Activated naive CD4-positive, alpha-beta T cell treated with Interleukin-2 at 50 U/mL for 16 hours (primary cell): ENCODE data around the gene FAM43A.

Source experiments
- DNase-seq: peaks from one replicate; pipeline ENCODE4 v3.0.0-alpha.2; 2020

Gene FAM43A

GRCh38 chr3:194713299-194714136 is 27.8 kb downstream of the FAM43A start:
- DNase-seq: no peak

DNA sequence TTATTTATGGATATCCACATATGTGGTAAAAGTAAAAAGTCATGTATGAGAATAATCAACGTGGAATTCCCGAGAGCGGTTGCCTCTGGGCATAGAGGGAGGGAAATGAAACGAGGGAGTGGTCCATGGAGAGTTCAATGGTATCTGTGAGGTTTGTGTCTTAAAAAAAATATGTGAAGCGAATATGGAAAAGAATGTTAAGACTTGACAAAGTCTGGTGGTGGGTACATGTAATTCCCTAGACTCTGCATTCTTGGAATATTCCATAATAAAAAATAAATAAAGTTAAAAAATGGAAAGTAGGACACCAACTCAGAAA is 28.4 kb downstream of the FAM43A start:
- no peak for DNase-seq

DNA sequence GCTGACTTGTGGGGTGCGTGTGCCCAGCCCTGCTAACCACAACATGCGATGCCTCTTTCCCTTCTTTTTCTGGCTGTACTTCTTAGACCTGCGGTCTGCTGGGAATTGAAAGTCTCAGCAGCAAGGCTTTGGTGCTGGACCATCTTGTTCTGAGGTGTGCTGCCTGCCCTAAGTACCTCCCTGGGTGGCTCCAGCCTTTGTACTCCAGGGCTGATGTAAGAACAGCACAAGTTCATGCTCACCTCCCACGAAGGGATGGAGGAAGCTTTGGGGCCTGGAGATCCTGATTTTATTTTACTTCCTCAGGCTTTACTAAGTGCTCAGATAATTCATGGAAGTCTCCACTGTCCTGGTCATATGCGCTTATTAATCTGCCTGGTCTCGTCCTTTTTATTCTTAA is 28.9 kb downstream of the FAM43A start:
- no peak for DNase-seq

DNA sequence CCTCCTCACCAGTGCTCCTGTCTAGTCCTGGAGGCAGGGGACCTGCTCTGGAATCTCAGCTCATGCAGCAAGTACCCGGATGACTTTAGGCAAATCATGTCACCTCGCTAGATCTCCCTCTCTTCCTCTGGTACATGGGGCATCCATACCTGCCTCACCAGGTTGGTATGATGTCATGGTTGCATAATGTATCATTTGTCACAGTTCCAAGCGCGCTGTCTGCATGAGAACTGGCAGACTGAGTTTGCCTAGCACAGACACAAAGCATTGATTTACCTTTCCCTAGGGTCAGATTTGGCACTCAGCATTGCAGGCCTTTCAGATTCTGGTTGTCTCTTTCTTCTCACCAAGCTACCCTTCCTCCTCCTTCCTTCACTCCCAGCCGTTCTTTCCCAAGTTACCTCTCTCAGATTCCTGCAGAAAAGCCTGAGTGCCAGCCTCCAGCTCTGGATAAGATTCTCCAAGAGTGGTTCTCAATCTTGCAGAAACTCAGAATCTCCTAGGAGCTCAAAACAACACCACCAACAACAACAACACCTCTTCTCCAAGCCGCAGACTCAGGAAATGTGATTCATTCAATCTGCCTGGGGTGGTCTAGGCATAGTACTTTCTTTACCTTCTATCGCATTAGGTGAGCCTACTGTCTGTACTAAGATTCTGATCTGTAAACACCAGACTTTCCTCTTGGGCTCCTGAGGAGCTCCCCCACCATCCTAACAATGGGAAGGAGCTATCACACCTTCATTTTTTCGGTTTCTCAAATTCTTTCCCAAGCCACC is 29.5 kb downstream of the FAM43A start:
- DNase-seq: no peak

DNA sequence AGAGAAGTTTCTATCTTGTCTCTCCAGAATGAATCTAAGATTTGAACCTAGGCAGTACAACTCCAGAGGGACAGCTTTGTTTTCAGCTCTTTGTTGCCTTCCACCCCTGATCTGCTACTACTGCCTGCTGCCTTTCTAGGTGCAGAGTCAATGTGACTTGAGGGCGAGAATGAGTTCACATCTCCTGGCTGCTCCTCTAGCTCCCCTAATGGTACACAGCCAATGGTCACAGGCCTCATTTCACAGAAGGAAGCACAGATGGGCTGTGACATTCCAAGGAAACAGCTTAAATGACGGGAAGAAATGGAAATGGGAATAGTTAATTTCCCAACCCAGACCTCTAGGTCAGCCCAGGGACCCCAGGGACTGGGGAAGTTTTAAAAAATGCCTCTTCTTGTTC is 32.4 kb downstream of the FAM43A start:
- no peak for DNase-seq

DNA sequence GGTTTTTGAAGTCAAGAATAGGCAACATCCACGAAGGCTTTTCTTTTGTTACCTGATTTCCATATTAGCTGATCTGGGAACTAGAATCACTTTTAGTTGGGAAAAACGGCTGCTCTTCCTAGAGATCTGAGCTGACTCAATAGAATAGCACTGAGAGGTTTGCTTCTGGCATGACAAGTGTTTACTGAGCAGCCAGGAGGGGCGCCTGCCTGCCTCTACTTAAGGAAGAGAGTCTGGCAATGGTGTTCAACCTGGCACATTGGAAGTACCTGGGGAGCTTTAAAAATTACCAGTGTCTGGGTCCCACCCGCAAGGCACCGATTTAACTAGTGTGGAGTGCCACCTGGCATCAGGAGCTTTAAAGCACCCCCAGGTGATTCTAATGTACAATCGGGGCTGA is 34.4 kb downstream of the FAM43A start:
- no peak for DNase-seq

GRCh38 chr3:194723846-194724618 is 38.3 kb downstream of the FAM43A start:
- no peak for DNase-seq

DNA sequence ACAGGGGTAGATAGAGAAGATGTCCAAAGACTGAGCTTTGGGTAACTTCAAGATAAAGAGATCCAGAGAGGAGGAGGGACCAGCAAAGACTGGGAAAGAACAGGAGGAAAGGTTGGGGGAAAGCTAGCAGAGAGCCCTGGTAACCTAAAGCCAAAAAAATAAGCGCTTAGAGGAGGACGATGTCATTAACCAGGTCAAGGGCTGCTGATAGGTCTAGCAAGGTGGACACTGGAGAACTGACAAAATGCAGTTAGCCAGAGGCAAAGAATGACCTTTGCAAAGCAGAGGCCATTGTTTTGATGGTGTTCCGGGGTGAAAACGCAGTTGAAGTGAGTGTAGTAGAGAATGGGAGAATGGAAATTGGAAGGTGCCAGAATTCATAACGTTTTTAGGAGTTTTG is 39.7 kb downstream of the FAM43A start:
- DNase-seq: no peak

- DNase-seq: no peak
Measured at GRCh38 chr3:194727435-194728128, 41.9 kb downstream of the FAM43A start.

DNA sequence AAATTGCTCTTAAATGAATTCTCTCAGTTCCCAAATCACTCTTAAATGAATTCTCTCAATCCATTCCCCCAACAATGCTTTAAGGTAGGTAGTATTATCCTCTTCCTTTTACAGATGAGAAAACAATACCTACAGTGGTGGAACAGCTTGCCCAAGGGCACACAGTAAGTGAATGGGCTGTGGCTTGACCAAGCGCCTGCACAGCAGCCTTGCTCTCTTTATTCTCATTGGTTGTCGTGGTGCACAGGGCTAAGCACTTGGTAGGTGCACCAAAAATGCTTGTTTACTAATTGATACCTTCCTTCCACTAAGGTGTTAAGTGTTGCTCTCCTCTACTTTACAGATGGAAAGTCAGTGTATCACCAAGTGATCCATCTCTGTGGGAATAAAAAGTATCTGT is 43.3 kb downstream of the FAM43A start:
- DNase-seq: no peak

DNA sequence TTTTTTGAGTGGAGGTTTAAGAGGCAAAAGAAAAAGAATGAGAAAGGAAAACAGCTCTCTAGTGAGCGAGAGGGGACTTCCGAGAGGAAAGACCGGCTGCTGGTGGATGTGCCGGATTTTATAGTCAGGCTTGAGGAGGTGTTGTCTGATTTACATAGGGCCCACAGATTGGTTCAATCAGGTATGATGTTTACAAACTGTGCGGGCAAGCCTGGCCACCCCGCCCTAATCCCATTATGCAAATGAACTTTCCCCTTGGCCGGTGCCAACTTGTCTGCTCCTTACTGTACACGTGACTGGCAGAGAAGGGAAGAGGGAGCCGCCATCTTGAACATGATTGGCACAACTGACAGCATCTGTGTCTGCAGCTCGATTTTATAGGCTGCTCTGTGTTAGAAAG is 44.7 kb downstream of the FAM43A start:
- no peak for DNase-seq

DNA sequence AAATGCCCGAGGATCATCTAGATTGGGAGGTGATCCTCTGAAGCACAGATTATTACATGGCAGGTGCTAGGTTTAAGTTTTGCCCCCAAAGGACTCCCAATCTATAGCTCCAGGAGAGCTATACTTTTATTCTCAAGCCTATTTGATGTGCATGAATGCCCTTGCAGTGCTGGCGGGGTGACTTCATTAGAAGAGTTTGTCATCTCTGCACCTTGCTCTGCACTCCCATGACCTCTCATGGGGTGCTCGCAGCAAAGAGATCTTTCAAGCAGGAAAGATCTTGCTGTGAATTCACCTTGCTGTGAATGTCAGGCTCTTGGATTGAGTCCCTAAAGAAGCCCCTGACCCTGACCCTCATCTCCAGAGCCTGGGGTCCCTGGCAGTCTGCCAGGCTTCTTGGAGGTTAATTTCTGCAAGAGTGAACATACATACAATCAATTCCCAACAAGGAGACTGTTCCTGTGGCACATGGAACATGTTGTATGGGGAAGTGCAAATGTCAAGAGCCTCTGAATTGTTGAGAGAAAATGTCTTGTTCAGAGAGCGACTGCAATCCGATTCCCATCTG is 45.9 kb downstream of the FAM43A start:
- no peak for DNase-seq

DNA sequence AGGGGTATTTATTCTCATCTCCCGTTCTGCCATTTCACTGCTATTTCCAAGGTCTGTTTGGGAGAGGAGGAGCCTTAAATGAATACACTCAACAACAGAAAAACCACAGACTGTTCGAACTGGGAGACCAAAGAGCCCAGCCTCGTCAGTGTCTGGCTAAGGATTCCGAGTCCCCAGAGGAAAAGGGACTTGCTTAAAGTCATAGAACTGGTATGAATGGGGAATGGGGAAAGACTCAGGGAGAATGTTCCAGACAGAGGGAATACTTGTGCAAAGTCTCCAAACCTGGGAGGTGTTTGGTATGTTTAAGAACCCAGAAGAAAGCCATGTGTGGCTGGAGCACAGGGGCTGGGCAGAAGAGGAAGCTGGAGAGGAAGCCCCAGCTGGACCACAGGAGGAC is 46.9 kb downstream of the FAM43A start:
- no peak for DNase-seq

GRCh38 chr3:194736277-194736895 is 50.7 kb downstream of the FAM43A start:
- DNase-seq: no peak

DNA sequence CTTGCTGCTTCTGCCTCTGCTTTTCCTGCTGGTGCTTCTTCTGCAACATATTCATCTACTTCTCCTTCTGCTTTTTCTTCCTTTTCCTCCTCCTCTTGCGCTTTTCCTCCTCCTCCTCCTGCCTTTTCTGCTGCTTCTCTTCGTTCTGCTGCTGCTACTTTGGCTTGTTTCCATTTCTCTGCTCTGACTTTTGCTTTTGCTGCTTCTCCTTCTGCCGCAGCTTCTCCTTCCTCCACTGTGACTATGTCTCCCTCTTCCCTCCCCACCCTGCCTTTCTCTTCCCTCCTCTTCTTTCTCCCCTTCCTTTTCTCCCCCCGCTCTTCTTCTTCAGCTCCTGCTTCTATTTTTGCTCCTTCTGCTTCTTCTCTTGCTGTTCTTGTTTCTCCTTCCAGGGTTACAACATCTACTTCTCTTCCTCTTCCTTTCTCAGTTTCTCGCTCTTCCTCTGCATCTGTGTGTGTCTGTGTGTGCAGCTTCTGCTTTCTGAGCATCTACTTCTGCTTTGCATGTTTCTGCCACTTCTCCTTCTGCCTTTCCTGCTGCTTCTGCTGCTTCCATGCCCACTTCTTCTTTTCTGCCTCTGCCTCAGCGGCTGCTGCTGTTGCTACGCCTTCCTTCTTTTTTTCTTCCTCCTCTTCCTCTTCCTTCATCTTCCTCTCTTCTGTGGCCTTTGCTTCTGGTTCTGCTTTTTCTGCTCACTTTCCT is 51.4 kb downstream of the FAM43A start:
- no peak for DNase-seq
